HG02798 (cell line): ENCODE results near the gene APOF.
"Not testable (repeated sequence)": the region's sequence is repeated elsewhere in the genome, so short reads cannot be mapped to it uniquely, and the experiment has no call there.

ENCODE experiments used
- ATAC-seq: cut with Tn5 transposase; IDR thresholded peaks from one replicate; pipeline ENCODE4 v1.9.1; 2021; ENCODE audit warnings: mild to moderate bottlenecking; ENCODE audit not compliant: unreplicated experiment, poor library complexity

The APOF gene

GRCh38 chr12:56374726-56375597 is 12.3 kb upstream of the APOF start:
- ATAC-seq, result peak; percentile 40

DNA sequence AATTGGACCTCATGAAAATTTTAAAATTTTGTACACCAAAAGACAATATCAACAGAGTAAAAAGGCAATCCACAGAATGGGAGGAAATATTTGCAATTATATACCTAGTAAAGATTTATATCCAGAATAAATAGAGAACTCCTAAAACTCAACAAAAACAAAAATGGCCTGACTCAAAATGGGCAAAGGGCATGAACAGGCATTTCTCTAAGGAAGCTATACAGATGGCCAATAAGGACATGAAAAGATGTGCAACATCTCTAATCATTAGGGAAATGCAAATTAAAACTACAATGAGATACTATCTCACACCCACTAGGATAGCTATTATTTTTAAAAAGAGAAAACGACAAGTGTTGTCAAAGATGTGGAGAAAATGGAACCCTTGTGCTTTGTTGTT is 10.9 kb upstream of the APOF start:
- no peak for ATAC-seq

- ATAC-seq, result no peak
These were observed 4.3 kb upstream of the APOF start for GRCh38 chr12:56366948-56367347.

DNA sequence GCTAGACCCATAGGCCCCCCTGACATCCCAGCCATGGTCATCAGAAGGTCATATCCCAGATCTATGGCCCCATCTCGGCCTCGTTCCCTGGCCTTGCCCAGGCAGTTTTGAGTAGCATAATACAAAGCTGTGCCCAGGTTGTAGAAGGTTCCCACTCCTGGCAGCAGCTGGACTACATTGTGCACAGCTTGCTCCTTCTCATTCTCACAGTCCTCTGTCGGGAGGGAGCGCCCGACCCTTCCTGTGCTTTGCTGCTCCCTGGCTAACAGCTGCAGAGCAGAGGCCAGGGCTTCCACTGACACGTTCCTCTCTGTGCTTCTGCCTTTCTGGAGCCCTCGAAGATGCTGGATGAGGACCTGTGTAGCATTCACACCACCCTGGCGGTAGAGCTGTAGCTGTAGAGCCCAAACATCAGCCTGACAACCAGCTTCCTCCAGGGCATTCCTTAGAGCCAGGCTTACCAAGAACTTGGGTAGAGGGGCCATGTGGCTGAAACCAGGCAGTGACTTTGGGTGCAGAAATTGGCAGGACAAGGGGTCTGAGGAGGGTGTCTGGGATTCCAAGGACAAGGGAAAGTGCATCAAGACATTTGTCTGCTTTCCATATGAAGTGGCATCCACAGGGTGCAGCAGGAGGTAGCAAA is 1.0 kb downstream of the APOF start:
- no peak for ATAC-seq

DNA sequence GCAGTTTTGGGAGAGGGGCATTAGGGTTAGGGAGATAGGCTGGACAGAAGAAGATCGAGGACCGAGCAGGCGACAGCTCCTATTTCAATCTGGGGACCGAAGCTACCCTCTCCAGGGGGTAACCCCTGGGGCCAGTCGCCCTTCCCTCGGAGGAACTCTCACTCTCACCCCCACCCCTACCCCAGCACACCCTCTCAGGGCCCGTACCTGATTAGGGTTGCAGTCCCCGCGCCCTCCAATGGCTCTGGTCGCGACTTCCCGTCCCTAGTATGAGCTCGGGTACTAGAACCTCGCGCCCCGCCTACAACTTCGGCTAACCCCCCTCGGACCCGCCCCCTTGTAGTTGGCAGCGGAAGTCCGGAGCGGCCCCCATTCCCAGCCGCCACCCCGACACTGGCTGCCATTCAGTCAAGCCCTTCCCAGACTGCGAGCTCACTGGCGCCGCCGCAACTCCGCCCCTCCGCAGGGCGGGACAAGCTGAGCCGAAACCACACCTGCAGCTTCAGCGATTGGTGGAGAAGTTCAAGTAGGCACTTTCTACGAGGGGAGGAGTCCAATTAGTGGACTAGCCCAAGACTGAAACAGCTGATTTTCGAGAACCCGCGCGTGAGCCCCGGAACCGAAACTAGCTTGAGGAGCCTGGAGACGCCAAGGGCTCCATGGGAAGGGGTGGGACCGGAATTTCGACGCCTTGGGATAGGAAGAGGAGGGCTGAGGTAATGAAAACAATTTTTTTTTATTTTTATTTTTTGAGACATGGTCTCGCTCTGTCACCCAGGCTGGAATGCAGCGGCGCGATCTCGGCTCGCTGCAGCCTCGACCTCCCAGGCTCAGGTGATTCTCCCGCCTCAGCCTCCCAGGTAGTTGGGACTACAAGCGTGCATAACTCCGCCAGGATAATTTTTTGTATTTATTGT is 2.5 kb downstream of the APOF start, which contains the start of gene STAT2:
STAT2 (minus strand) TSS at position 257 of the 917 bp plus-strand sequence. CDS start 3,536 bp downstream, outside the sequence.
- ATAC-seq, result peak; percentile 98

DNA sequence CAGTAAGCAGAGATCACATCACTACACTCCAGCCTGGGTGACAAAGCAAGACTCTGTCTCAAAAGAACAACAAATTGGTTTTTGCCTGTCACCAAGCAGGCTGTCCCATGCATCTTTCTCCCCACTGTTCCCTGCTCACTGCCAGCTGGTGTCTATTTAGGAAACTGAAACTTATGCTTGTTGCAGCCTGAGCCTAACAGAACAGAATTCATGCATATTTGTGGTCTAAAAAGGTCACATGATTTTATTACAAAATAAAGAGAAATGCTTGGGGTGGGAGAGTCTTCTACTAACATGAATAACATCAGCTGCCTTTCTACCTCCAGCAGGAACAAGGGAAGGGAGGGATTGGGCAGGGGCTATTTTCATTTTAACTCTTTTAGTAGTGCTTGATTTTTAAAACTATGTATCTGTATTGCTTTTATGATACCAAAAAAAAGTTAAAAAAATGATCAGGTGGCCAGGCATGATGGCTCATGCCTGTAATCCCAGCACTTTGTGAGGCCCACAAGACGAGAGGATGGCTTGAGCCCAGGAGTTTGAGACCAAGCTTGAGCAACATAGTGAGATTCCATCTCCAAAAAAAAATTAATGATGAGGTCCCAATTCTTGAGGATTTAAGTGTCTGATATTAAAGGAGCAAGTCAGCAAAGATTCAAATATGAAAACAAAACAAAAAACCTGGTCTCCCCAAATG is 3.7 kb downstream of the APOF start:
- no peak for ATAC-seq

DNA sequence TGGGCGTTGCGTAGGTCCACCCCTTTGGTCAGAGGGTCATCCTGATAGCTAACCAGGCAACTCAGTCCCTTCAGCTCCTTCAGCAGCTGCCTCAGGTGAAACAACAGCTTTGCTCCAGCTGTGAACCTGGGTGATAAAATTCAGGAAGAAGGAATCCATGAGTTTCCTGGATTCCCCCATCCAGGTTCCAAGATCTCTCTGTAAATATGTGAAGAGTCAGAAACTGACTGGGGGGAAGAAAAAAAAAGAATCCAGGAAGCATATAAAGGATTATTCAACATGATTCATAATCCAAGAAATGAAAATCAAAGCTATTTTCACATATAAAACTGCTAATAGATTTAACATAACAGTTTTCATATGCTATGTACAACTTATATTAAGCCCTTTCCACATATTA is 11.3 kb downstream of the APOF start:
- no peak for ATAC-seq

DNA sequence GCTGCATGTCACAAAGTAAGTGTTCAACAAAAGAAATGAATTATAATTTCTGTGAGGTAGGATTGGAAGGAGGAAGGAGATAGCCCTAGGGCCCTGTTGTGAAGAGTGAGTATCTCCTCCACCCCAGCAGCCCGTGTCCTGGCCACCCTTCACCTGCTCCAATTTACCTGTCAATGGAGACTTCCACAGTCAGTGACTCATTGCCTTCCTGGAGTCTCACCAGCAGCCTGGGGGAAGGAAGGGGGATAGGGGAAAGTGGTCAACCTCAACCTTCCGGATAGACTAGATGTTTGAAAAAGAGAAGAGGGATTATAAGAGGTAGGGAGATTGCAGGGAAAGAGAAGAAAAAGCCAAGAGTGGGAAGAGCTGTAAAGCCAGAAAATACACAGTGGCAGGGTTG is 12.0 kb downstream of the APOF start:
- ATAC-seq, result no peak

- no peak for ATAC-seq
These were observed 13.9 kb downstream of the APOF start for GRCh38 chr12:56348776-56349175.

GRCh38 chr12:56347255-56347654 is 15.4 kb downstream of the APOF start:
- ATAC-seq, result not testable (repeated sequence)

- no peak for ATAC-seq
These were observed 16.0 kb downstream of the APOF start for GRCh38 chr12:56346675-56347074.

- ATAC-seq, result not testable (repeated sequence)
These were observed 20.4 kb downstream of the APOF start for GRCh38 chr12:56342290-56342689.

- no peak for ATAC-seq
These were observed 21.0 kb downstream of the APOF start for GRCh38 chr12:56341616-56342015.

DNA sequence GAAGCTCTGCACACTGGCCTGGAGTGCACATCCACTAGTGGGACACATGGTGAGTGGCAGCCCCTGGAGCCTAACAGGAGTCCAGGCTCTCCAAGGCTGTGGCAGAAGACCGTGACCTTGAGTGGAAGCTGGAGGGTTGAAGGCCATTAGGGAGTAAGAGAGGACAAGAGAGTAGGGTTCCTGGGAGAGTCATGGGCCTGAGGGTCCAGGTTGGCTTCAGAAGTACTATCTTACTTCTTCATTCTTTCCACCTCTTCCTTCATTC is 23.6 kb downstream of the APOF start:
- no peak for ATAC-seq

DNA sequence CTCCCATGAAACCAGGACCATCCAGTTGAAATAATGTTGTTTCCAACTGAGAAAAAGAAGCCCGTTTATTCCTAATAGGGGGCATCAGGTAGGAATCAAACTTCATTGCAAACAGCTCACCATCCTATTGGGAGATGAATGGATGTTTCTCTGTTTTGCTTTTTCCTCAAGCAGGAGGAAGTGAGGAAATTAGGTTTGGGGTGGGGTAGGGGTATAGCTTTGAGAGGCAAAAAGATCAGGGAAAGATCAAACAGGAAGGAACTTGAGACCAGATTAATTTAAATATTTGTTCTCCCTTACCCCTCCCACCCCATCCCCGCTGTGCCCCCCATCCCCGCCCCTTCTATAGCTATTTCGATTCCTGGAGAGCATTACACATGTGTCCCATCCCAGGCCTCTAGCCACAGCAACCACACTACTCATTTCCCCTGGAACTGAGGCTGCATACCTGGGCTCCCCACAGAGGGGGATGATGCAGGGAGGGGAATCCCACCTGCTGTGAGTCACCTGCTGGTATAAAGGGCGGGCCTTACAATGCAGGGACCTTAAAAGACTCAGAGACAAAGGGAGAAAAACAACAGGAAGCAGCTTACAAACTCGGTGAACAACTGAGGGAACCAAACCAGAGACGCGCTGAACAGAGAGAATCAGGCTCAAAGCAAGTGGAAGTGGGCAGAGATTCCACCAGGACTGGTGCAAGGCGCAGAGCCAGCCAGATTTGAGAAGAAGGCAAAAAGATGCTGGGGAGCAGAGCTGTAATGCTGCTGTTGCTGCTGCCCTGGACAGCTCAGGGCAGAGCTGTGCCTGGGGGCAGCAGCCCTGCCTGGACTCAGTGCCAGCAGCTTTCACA is 24.1 kb downstream of the APOF start, which contains the start of gene IL23A:
IL23A (plus strand) TSS at position 577 of the 850 bp plus-strand sequence; CDS start at position 738, 161 bp downstream.
- ATAC-seq, result peak; percentile 22

DNA sequence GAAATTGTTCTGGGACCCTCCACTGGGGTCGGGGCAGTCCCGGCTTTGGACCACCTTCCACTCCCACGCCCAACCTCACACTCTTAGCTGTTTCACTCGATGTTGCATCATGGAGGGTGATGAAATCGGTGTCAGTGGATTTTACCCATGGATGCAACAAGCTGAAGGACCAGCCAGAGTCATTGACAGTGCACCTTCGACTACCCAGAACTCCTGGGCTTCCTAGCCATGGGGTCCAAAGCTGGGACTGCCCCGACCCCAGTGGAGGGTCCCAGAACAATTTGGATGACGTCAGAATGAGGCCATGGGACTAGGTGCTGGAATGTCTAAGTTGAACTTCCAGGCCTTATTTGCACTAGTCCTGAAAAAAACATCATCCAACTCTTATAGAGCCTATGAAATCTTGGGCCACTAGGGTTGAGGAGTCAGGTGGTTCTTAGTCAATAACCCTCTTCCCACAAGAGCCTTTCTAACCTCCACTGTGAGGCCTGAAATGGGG is 24.9 kb downstream of the APOF start:
- no peak for ATAC-seq

- ATAC-seq, result no peak
These were observed 26.1 kb downstream of the APOF start for GRCh38 chr12:56336361-56337167.

DNA sequence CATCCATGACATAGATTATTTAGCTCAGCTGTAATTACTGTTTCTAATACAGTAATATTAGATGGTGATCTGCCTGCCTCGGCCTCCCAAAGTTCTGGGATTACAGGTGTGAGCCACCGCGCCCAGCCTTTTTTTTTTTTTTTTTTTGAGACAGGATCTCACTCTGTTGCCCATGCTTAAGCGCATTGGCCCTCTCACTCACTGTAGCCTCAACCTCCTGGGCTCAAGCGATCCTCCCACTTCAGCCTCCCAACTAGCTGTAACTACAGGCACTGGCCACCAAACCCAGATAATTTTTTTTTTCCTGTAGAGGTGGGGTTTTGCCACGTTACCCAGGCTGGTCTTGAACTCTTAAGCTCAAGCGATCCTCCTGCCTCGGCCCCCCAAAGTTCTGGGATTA is 27.1 kb downstream of the APOF start:
- not testable (repeated sequence) for ATAC-seq
